HL-60 (cell line): Measurements from ENCODE around the gene NAA60.
"Not testable (repeated sequence)": the region's sequence is repeated elsewhere in the genome, so short reads cannot be mapped to it uniquely, and the experiment has no call there.

ENCODE experiments used
- DNase-seq, 2 experiments: peaks; one replicate each; pipeline ENCODE4 v3.0.0-alpha.2; 2010 to 2020; ENCODE audit warnings: low read depth in 1 of 2, low spot score in 1 of 2
- H3K27ac ChIP-seq: fragments of 250-450 bp; sonication (Bioruptor Pico); replicated peaks from 2 replicates; pipeline ENCODE4 v1.5.1; 2020; ENCODE audit warnings: mild to moderate bottlenecking, moderate library complexity
- H3K27me3 ChIP-seq: fragments of 250-450 bp; sonication (Bioruptor Pico); 2 replicates; pipeline ENCODE4 v1.5.1; 2021; ENCODE audit warnings: mild to moderate bottlenecking, moderate library complexity; ENCODE audit not compliant: insufficient read depth, poor library complexity, severe bottlenecking
- H3K4me3 ChIP-seq: replicated peaks from 2 replicates; pipeline ENCODE4 v1.5.1; 2011; ENCODE audit warnings: mild to moderate bottlenecking, control low read depth, low read length; ENCODE audit not compliant: insufficient read depth
- GABPA ChIP-seq: IDR thresholded peaks from 2 replicates; pipeline ENCODE4 v1.6.1; 2012; ENCODE audit warnings: low read depth
- POLR2AphosphoS5 ChIP-seq: IDR thresholded peaks from 2 replicates; pipeline ENCODE4 v1.6.1; 2012; ENCODE audit warnings: low read depth
- REST ChIP-seq: IDR thresholded peaks from 2 replicates; pipeline ENCODE4 v1.6.1; 2012; ENCODE audit warnings: low read depth; ENCODE audit not compliant: insufficient replicate concordance
- SPI1 ChIP-seq: IDR thresholded peaks from 2 replicates; pipeline ENCODE4 v1.6.1; 2012; ENCODE audit warnings: low read depth, mild to moderate bottlenecking, borderline replicate concordance
- TF ChIP-seq, protein P1 (sequence below): IDR thresholded peaks from one replicate; pipeline ENCODE4 v1.5.1; 2011; ENCODE audit warnings: low read length, control low read depth, inconsistent platforms; ENCODE audit not compliant: insufficient read depth

Gene NAA60

DNA sequence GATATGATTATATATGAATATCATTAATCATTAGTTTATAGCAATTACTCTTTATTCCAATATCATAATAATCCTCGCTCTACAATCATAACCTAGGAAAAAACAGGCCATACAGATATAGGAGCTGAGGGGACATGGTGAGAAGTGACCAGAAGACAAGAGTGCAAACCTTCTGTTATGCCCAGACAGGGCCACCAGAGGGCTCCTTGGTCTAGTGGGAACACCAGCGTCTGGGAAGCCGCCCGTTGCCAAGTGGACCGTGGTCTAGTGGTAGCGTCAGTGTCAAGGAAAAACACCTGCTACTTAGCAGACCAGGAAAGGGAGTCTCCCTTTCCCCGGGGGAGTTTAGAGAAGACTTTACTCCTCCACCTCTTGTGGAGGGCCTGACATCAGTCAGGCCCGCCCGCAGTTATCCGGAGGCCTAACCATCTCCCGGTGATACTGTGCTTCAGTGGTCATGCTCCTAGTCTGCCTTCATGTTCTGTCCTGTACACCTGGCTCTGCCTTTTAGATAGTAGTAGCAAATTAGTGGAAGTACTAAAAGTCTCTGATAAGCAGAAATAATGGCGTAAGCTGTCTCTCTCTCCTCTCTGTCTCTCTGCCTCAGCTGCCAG, 83.8 kb downstream of the NAA60 start:
- not testable (repeated sequence) for H3K27me3 ChIP-seq
- DNase-seq, result peak; percentile 15 to 73

DNA sequence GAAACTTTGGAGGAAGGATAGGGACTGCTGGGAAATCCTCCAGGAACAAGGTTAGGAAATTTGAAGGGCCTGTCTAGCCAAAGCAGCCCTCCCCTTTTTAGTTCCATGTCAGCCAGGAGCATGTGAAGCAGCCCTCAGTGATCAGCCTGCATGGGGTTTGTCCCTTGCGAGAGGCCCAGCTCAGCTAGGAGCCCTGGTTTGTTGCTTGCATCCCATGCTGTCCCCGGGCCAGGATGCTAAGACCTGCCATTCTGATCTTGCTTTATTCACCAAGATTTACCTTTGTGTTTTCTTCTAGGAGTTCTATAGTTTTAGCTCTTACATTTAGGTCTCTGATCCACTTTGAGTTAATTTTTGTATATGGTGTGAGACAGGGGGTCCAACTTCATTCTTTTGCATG, 84.9 kb downstream of the NAA60 start:
- Histone ChIP-seq H3K4me3 (no peak overlapping the region), H3K27ac (no peak overlapping the region), H3K27me3 (no peaks in the 10 kb centered on the region)
- no peak for DNase-seq
- TF ChIP-seq GABPA, result no peak
- TF ChIP-seq, protein P1, sequence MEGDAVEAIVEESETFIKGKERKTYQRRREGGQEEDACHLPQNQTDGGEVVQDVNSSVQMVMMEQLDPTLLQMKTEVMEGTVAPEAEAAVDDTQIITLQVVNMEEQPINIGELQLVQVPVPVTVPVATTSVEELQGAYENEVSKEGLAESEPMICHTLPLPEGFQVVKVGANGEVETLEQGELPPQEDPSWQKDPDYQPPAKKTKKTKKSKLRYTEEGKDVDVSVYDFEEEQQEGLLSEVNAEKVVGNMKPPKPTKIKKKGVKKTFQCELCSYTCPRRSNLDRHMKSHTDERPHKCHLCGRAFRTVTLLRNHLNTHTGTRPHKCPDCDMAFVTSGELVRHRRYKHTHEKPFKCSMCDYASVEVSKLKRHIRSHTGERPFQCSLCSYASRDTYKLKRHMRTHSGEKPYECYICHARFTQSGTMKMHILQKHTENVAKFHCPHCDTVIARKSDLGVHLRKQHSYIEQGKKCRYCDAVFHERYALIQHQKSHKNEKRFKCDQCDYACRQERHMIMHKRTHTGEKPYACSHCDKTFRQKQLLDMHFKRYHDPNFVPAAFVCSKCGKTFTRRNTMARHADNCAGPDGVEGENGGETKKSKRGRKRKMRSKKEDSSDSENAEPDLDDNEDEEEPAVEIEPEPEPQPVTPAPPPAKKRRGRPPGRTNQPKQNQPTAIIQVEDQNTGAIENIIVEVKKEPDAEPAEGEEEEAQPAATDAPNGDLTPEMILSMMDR, result no peak
- TF ChIP-seq POLR2AphosphoS5, result no peak
- TF ChIP-seq REST, result no peak
- no peak for TF ChIP-seq SPI1

More for the DNA sequence above, 83.8 kb downstream of the NAA60 start:
- TF ChIP-seq, protein P1, result peak; percentile 38
- H3K4me3 ChIP-seq, H3K27ac ChIP-seq: not testable (repeated sequence)

DNA sequence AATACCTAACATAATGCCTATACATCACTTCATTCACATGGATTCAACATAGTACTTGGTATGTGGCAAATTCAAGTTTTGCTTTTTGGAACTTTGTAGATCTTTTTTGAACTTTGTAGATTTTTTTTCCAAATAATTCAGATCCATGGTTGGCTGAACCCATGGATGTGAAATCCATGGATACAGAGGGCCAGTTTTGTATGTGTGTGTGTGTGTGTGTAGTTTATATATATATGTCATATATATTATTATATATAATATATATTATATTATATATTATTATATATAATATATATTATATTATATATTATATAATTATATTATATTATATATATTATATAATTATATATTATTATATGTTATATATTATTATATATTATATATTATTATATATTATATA, 85.7 kb downstream of the NAA60 start:
- Histone ChIP-seq H3K27ac (no peak overlapping the region), H3K4me3 (no peak overlapping the region), H3K27me3 (no peaks in the 10 kb centered on the region)
- no peak for DNase-seq
- no peak for TF ChIP-seq SPI1
- TF ChIP-seq, protein P1, result no peak
- TF ChIP-seq GABPA, result no peak
- TF ChIP-seq REST, result no peak
- TF ChIP-seq POLR2AphosphoS5, result no peak

DNA sequence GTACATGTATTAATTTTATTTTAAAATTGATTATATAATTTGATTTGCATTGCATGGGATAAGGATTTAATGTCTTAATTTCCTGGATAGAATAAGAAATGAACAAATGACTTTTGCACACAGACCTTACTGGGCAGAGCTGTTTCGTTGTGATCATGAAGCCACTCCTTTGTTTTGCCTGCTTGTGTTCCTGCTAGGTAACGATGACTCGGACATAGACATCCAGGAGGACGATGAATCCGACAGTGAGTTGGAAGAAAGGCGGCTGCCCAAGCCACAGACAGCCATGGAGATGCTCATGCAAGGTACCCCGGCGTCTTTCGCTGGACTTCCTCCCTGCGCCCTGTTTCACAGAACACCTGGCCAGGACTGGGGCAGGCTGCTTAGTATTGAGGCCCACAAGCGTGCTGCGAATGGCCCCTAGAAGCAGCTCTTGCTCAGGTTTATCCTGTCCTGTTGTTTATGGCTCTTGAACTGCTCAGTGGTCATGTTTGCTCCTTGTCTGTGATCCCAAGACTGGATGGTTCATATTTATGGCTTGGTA, 87.0 kb downstream of the NAA60 start:
- H3K27ac ChIP-seq, result no peak overlapping the region
- no peak overlapping the region for H3K4me3 ChIP-seq
- TF ChIP-seq GABPA, result no peak
- no peak for TF ChIP-seq SPI1
- no peak for TF ChIP-seq POLR2AphosphoS5
- TF ChIP-seq, protein P1, result no peak
- TF ChIP-seq REST, result no peak
- DNase-seq, result no peak
- no peaks in the 10 kb centered on the region for H3K27me3 ChIP-seq
